GM18505 (cell line): Measurements from ENCODE around the gene CACNG8.
"Not testable (repeated sequence)": the region's sequence is repeated elsewhere in the genome, so short reads cannot be mapped to it uniquely, and the experiment has no call there.

Experiments
- ATAC-seq: cut with Tn5 transposase; IDR thresholded peaks from one replicate; pipeline ENCODE4 v1.9.1; 2021; ENCODE audit not compliant: unreplicated experiment
- POLR2A ChIP-seq: IDR thresholded peaks from 4 replicates; pipeline ENCODE4 v1.6.1; 2011; ENCODE audit warnings: borderline replicate concordance; ENCODE audit not compliant: insufficient read depth, insufficient read length; ENCODE audit errors: extremely low read depth

CACNG8 gene

GRCh38 chr19:53962887-53963431, at the start of gene CACNG8:
CACNG8 (plus strand) TSS chr19:53962937.
- no peak for TF ChIP-seq POLR2A
- no peak for ATAC-seq

DNA sequence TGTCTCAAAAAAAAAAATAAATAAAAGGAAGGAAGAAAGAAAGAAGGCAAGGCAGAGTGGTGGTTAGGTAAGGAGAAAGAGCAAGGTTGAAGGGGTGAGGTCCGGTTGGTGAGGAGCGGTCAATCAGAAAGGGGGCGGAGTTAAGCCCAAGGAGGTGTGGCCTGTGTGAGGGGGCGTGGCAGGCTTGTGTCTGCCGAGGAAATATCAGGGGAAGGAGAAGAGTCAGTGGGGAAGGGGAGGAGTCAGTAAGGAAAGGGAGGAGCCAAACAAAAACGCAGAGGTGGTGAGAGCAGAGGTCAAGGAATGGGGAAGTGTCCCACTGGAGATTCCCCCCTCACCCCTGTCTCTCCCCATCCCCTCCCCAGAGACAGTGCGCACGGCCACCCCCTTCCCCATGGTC, 47.7 kb upstream of the CACNG8 start:
- no peak for TF ChIP-seq POLR2A
- no peak for ATAC-seq

GRCh38 chr19:53916004-53916403, 46.7 kb upstream of the CACNG8 start:
- no peak for TF ChIP-seq POLR2A

GRCh38 chr19:53917356-53917755, 45.4 kb upstream of the CACNG8 start:
- TF ChIP-seq POLR2A: no peak
- ATAC-seq: no peak

More at GRCh38 chr19:53916004-53916403, 46.7 kb upstream of the CACNG8 start:
- ATAC-seq: no peak

GRCh38 chr19:53927739-53928138, 35.0 kb upstream of the CACNG8 start:
- no peak for ATAC-seq
- no peak for TF ChIP-seq POLR2A

GRCh38 chr19:53936029-53936428, 26.7 kb upstream of the CACNG8 start:
- no peak for ATAC-seq
- no peak for TF ChIP-seq POLR2A

- no peak for TF ChIP-seq POLR2A
- no peak for ATAC-seq
Observed at GRCh38 chr19:53942001-53942786, 20.5 kb upstream of the CACNG8 start.

DNA sequence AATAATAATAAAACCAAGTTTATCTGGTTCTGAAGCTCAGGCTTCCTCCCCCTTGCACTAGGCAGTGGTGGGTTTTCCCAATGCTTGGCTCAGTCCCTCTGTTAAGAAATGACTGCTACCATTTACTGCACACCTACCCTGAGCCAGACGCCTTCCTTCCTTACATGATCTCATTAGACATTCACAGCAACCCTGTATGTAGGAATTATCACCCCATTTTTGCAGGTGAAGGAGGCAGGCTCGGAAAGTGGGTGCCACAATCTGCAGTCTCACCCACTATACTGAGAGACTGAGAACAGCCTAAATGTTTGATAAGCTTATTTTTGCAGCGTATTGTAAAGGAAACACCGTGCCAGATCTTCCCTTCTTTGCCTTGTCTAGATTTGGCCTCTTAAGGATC, 18.3 kb upstream of the CACNG8 start:
- ATAC-seq: no peak
- TF ChIP-seq POLR2A: no peak

GRCh38 chr19:53944933-53945332, 17.8 kb upstream of the CACNG8 start:
- TF ChIP-seq POLR2A: no peak
- ATAC-seq: no peak

GRCh38 chr19:53945441-53945840, 17.3 kb upstream of the CACNG8 start:
- no peak for ATAC-seq
- no peak for TF ChIP-seq POLR2A

GRCh38 chr19:53945998-53946397, 16.7 kb upstream of the CACNG8 start:
- ATAC-seq: no peak

GRCh38 chr19:53947624-53948023, 15.1 kb upstream of the CACNG8 start:
- no peak for ATAC-seq
- TF ChIP-seq POLR2A: no peak

More at GRCh38 chr19:53945998-53946397, 16.7 kb upstream of the CACNG8 start:
- TF ChIP-seq POLR2A: no peak

- ATAC-seq: not testable (repeated sequence)
Observed at GRCh38 chr19:53948611-53949010, 14.1 kb upstream of the CACNG8 start.

DNA sequence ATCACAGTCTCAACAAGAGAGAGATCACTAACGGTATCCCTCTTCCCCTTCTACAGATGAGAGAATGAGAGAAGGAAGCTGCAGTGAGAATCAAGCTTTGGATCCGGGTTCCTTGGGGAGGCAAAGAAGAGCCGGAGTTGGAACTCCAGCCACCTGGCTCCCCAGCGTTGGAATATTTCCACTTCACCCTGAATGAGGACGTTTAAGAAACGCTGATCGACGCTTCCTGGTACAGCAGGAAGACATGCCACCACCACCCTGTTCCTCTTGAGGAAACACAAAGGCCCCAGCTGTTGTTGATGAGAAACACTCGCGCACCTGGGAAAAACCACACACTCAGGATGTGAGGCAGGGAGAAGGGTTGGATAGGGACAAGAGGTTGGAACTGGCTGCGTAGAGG, 11.3 kb upstream of the CACNG8 start:
- TF ChIP-seq POLR2A: no peak
- no peak for ATAC-seq
